ENCODE data around the gene POLR2L.

Gene POLR2L

DNA sequence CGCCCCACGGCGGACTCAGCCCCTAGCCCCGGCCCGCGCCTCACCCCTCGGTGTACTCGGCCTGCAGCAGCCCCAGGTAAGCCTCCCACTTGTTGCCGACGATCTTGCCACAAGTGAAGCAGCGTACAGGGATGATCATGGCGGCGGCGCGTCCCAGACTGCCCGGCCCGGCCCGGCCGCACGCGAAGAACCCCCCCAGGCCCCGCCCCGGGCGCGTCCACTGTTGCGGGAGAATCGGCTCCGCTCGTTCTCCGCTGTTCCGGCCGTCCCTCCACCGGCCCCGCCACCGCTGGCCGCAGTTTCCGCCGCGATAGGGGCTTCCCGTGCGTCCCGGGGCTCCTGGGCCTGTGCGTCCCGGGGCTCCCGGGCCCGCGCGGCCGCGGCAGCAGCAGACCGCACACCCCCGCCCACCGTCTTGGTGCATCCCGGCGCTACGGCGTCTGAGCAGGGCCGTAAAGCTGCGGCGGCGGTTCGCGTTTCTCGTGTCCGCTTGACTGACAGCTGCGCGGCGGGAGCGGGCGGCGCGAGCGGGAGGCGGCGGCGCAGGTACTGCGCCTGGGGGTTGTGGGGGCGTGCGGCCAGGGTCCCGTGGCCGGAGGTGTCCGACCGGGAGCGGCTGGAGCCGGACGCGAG lies at the start of gene POLR2L, which contains the start of gene TSPAN4:
TSS of gene POLR2L (minus strand) at position 160 of the 633 bp plus-strand sequence. CDS start at position 139, 21 bp downstream.
TSS of gene TSPAN4 (plus strand) at position 483 of the 633 bp plus-strand sequence. CDS start 7,453 bp downstream, outside the sequence.
- DNase-seq (ENCODE audit: low read depth), result peak; percentile 89

DNA sequence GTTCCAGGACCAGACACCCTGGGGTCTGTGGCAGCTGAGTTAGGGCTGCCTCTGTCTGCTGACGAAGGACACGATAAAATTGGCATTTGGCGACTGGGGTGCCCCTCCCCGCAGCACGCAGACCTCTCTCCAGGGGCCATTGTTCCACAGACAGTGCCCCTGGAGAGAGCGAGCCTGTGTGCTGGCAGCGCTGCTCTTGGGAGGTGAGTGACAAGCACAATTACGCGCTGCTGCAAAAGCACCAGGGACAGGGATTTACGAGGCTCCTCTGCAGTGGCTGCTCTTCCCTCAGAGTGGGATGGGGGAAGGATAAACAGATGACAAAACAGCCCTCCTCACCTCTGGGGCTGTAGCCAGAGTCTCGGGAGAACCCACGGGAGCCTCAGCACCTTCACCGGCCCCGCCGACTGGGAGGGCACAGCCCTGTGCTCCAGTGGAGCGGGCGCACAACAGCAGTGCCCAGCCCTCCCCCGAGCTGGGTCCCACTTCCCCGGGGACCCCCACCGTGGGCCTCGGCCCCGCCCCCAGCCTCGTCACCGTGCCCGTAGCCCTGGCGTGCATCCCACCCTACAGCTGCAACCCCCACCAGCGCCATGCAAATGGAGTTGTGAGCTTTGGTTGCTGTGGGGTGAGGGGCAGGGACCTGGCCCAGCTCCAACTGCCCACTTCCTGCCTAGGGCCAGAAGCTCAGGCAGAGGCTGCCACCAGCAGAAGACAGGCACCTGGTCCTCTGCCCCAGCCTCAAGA lies 48.6 kb upstream of the POLR2L start:
- no peak for DNase-seq (ENCODE audit: low read depth)

DNA sequence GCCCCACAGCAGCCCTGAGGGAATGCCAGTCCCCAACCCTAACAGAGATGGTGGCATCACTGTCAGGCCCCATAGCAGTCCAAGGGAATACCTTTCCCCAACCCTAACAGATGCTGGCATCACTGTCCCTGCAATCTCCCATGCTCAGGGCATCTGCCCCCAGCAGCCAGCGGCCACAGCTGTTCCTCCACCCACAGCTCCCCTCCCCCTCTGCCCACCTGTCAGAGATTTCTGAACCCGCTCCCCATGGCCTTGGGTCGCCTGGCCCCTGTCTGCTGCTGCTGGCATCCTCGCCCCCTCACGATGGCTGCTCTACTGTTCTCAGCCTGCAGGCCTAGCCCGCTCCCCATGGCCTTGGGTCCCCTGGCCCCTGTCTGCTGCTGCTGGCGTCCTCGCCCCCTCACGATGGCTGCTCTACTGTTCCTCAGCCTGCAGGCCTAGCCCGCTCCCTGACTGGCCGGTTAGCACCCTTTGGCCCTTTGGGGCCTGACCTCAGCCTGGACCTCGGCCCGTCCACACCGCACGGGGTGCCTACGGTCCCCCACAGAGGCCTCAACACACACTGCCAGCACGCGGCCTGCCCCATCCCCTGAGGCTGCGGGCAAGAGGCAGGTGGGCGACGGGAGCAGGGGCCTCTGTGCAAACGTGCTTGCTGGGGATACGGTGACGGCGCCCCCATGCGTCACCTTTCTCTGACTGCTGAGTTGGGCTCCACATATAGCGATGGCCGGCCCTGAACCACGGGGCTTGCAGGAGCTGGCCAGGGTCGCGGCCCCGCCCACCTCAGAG lies 47.6 kb upstream of the POLR2L start:
- DNase-seq (ENCODE audit: low read depth), result no peak

DNA sequence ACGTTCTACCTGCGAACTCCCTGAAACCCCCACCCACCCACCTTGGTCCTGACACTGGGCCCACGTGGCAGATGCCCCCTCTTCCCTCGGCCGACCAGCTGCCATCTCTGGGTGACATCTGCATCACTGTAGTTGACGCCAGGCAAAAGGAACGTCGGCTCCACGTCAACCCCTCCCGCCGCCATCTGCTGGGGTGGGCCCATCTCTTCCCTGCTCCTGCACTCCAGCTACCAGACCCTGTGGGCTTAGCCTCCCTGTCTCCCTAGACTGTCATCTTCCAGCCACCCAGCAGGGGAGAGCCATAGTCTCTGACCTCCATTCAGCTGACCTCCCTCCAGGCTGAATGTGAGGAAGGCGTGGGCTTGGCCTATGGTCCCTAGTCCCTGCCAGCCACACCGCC lies 46.9 kb upstream of the POLR2L start:
- no peak for DNase-seq (ENCODE audit: low read depth)

DNA sequence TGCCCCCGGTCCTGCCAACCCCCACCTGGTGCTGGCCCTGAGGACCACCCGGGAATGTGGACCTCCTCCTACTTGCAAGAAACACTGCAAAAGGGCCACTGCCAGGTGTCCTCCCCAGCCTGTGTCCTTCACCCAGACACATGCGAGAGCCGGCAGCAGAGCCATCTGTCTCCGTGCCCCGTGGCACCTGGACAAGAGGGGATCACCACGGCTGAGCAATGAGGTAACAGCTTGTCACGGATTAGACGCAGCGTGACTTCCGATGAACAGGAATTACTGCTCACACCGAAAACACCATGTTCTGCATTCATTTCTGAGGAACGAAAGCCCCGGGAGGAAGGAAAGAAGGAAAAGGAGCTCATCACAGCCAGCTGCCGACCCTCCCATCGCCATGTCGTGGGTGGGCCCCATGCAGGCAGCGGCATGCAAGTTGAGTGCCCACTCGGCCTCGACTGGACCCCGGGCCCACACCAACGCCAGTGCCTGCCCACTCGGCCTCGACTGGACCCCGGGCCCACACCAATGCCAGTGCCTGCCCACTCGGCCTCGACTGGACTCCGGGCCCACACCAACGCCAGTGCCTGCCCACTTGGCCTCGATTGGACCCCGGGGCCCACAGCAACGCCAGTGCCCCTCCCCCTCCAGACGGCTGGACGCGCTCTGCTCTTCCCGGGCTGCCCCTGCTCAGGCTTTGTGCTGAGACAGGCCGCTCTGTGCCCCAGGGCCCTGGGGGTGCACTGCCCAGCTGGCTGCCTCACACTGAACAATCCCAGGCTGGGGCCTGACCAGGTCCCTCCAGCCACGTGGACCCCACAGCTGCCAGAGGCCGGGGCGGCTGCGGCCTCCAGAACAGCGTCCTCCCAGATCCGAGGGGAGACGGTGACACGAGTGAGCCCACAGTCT lies 46.2 kb upstream of the POLR2L start:
- no peak for DNase-seq (ENCODE audit: low read depth)

DNA sequence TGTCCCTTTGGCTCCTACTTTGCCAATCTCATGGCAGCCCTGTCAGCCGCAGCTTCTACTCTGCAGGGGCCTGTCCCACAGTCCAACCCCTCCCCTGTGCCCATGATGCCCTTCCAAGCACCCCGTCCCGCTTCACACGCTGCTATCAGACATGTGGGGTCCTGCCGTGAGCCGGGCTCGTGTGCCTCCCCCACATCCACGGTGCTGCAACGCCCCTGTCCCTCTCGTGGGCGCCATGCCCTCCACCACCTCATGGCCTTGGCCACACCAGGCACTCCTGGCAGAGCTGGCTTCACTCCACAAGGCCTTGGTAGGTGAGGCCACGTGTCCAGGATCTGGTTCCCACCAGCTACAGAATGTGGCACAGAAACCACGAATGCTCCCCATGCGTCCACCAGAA lies 45.3 kb upstream of the POLR2L start:
- DNase-seq (ENCODE audit: low read depth), result no peak

DNA sequence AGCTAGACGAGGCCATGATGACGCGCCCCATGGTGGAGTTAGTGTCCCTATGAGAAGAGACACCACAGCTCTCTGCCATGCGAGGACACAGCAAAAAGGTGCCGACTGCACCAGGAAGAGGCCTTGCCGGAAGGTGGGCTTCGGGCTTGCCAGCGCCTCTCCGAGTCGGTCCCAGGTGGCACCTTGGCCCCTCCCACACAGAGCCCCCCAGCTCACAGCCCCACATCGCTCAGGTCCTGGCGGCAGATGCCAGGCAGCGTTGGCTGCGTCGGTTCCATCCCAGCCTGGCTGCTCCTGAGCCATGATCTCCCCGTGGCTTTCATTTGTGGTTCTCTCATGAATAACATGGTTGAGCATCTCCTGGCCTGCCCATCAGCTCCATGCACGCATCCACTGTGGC lies 44.2 kb upstream of the POLR2L start:
- no peak for DNase-seq (ENCODE audit: low read depth)

DNA sequence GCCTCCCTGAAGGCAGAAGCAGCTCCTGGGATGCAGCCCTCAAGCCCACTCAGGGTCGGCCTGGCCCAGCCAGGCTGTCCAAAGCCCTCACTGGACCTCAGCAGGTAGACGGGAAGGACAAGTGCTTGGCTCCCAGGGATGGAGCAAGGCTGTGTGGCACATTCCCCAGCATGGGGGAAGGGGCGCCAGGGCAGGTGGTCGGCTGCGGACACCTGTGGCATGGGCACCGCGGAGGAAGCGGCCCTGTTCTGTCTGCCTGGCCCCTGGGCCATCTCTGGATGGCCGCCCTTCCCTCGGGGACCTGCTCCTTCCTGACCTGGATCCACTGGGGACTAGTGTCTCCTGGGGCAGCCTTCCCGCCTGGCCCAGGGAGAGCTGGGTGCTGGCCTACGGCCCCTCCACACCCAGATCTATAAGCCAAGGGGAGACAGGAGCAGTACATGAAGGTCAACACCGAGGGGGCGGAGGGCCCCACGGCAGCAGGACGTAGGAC lies 42.3 kb upstream of the POLR2L start:
- DNase-seq (ENCODE audit: low read depth), result no peak

DNA sequence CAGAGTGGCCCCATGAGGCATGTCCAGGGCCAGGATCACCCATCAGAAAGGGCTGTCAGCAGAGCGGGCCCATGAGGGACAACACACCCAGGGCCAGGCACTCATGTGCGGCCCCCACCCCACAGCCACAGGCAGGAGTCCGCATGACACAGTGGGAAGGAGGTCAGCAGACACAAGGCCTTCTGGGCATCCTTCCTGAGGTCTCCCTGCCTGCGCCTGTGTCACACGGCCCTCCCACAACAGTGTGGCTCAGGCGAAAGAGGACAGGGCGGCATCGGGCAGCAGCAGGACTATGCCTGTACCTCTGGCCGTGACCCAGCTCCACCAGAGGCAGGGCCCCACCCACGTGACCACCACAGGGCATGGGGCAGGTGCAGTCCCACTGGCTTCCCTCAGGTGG lies 41.2 kb upstream of the POLR2L start:
- no peak for DNase-seq (ENCODE audit: low read depth)

DNA sequence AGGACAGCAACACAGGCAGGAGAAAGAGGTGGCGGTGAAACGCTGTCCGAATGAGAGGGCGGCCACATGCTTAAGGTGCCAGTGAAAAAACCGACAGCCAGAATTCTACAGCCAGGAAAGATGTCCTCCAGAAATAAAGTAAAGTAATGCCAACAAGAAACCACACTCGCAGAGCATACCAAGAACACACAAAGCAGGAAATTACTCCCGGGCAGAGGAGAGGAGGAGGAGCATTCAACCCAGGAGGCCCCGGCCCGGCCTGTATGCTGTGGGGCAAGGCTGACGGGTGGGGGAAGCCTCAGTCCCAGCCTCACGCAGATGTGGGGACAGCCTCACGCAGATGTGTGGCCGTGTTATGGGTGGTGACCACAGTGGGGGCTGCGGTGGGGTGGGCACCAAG lies 40.3 kb upstream of the POLR2L start:
- DNase-seq (ENCODE audit: low read depth), result peak; percentile 54

DNA sequence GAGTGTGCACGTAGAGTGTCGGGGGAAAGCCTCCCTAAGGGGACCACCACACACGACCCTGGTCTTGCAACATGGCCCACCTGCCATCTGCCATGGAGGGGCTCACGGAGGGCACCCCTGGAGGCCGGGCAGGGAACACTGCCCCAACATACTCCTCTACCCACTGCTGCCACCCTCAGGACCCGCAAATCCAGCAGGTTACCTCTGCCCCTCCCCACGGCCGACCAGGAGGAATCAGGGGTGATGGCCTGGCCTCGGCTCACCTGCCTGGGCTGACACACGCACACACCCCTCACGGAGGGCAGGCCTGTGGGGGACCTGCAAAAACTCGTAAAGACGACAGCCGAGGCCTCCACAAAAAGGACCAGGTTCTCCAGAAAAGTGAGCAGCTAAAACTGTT lies 38.1 kb upstream of the POLR2L start:
- DNase-seq (ENCODE audit: low read depth), result no peak

DNA sequence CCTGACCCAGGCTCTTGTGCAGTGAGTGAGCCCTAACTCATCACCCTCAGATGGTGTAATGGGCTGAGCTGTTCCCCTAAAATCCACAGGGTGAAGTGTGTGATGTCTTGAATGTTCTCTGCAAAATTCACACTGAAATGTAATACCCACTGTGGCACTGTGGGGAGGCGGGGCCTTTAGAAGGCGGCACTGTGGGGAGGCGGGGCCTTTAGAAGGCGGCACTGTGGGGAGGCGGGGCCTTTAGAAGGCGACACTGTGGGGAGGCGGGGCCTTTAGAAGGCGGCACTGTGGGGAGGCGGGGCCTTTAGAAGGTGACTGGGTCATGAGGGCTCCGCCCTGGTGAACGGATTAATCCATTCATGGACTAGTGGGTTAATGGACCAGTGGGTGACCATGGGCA lies 35.2 kb upstream of the POLR2L start:
- DNase-seq (ENCODE audit: low read depth), result no peak

DNA sequence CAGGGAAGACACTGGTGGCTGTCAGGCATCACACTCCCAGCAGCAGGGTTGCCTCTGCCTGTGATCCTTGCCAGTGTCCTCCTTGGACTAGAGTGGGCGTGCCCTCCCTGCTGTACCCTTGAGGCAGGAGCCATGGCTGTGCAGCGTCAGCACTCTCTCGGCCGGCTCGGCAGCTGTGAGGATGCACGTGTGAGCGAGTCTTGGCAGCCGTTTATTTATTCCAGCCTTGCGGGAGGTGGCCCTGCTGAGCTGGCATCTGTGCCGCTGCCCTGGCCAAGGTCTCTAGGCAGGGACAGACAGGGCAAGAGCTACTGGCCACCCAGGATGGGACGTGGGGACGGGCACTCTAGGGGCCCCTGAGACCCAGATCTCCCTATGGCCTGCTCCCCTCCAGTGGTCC lies 34.2 kb upstream of the POLR2L start:
- peak; percentile 72 for DNase-seq (ENCODE audit: low read depth)

DNA sequence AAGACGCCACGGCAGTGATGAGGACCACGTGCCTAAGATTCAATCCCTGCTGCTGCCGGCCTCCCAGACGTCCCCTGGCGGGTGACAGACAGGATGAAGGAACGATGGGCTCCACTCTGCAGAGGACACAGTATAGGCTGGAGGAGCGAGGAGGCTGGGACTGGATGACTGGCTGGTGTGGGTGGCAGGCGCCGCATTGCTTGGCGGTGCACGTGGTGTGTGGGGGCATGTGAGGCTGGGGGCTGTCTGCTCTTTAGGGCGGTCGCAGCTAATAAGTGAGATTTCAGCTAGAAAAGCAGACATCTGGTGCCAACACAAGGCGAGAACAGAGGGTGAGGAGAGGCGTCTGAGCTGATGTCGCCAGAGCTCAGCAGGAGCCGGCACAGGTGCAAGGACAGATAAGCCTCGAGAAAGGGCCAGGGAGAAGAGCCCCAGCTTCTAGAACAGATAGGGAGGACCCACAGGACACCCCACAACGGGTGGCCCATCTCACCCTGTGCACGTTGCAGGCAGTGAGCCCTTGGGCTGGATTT lies 33.5 kb upstream of the POLR2L start:
- DNase-seq (ENCODE audit: low read depth), result no peak

DNA sequence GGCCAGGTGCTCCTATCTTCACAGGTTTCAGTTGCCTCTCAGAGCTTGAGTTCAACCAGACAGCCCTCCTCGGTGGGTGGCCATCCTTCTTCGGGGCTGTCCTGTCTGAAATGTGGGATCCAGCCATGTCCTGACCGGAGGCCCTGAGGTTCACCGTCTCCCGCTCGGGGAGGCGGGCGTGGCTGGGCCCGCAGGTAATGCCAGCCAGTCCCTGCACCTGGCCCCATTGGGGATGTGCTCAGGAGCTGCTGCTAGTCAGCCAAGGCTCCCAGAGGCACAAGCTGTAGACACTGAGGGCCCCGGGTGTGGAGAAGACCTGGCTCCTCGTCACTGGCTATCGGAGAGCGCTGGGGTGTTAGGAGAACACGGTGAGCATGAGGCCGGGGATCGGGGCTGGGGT lies 32.9 kb upstream of the POLR2L start:
- no peak for DNase-seq (ENCODE audit: low read depth)

DNA sequence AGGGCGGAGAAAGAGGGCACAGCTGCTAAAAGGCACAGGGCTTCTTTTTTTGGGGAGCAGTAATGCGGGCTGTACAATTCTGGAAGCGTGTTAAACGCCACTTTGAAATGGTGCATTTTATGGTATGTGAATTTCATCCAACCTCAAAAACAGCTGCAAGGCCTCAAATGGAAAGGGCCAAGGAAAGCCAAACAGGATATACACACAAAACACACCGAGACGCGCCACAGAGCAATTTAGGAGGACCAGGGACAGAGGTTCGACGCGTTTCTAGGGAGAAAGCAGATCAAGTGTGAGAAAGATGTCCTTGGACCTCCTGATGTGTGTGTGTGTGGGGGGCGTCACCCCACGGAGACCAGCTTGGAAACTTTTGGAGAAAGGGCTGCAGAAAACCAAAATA lies 31.4 kb upstream of the POLR2L start:
- no peak for DNase-seq (ENCODE audit: low read depth)

DNA sequence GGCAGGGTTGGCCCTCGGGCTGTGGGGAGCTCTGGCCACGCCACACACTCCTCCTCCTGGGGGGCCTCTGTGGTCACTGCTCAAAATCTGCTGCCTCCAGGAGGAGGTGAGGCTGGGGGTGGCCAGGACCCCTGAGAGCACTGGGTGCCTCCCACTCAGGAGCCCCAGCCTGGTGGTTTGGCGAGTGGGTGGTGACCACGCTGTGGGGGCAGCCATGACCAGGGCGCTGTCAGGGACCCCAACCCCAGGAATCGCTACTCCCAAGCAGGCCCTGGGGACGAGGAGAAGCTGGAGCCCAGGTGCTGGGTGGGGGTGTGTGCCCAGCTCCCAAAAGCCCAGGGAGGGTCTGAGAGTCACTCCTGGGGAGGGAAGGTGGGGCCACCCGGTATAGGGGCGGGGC lies 30.5 kb upstream of the POLR2L start:
- DNase-seq (ENCODE audit: low read depth), result no peak

DNA sequence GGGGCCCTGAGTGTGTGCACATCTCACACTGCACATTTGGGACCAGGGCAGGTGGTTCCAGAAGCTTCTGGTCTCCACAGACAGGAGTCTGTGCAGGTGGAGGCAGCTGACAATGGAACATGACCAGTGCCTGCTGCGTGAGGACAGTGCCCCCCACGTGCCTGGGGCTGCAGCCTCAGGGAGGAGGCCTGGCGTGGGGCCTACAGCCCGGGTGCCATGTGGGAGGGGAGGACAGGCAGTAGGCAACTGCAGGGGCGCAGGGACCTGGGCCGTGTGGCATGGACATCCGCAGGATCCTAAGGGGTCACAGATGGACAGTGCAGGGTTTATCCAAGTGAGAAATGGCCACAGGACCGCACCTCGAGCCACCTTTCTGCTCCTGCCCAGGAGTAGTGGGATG lies 29.1 kb upstream of the POLR2L start:
- DNase-seq (ENCODE audit: low read depth), result no peak

DNA sequence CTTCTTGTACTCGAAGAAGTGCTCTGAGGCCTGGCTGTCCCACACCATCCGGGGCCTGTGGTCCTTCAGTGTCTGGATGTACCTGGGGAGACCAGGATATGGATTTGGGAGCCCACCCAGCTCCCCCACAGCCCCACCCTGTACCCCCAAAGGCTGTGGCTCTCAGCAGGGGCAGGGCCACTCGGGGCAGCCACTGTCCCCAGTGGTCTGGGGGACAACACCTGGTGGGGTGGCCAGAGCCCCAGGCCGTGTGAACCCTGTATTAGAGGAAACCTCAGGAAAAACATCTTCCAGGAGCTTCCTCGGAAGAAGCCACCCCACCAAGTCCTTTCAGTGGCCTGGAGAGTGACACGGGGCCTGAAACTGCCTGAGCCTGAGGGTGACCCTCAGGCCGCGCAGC lies 28.1 kb upstream of the POLR2L start:
- DNase-seq (ENCODE audit: low read depth), result no peak

DNA sequence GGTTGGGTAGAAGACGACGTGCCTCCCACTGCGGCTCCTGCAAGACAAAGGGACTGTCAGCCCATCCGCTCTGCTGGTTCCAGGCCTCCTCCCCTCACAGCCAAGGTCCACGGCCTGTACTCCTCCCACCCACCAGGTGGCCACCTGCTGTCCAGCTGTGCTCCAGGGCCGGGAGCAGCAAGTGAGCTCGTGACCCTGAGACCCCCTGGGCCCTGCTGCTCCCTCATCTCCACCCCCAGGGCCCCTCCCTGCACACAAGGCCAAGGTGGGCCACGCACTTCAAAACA lies 27.7 kb upstream of the POLR2L start:
- no peak for DNase-seq (ENCODE audit: low read depth)

DNA sequence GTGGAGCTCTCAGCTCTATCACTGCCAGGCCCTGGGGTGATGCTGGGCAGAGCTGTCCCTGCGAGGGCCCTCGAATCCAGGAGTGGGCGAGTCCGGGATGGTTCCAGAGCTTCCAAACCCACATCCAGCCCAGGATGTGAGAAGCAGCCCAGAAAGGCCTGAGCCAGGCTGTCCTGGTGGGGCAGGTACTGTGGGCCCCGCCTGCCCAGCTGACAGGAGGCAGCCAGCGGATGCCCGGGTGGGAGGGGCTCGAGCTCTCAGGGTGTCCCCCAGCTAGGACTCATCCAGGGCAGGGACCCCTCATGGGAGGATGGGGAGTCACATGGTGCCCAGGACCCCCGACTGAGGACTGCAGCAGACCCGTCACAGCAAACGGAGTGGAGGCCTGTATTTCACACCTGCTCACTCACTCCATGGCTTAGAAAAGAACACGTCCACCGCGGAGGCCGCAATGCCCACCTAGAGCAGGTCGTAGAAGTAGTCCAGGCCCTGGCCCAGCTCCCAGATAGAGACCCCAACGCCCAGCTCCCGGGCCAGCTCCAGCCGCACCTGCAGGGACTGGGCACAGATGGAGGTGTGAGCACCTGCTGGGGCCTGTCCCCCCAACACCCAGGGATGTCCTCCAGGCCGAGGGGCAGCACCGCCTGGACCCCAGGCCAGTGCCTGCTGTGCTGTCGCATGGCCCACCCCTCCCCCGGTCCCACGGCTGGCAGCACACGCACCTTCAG lies 27.2 kb upstream of the POLR2L start:
- no peak for DNase-seq (ENCODE audit: low read depth)
